Measurements from ENCODE around the gene NWD2. TPM values are rescaled to one million over a fixed set of nuclear protein-coding genes. Genes with fewer than 3 reads are reported as not detected.
"Not testable (repeated sequence)": the region's sequence is repeated elsewhere in the genome, so short reads cannot be mapped to it uniquely, and the experiment has no call there.

The NWD2 gene
- total RNA-seq, 3 donors from 2014 or later: not detected

GRCh38 chr4:37483610-37484009 lies 239.1 kb downstream of the NWD2 start:
- Mint-ChIP-seq H3K36me3 (ENCODE audit: insufficient read depth) (peaks cover 2% of the 10 kb centered on the region), H3K4me3 (no peak overlapping the region), H3K27me3 (ENCODE audit: low read depth) (peaks cover 22% of the 10 kb centered on the region), H3K9me3 (no peaks in the 10 kb centered on the region), H3K4me1 (ENCODE audit: low read depth) (no peaks in the 10 kb centered on the region)
- ATAC-seq (no peak), DNase-seq (no peak)

- Mint-ChIP-seq H3K9me3 (no peaks in the 10 kb centered on the region), H3K4me1 (ENCODE audit: low read depth) (no peaks in the 10 kb centered on the region), H3K4me3 (no peak overlapping the region), H3K27me3 (ENCODE audit: low read depth) (peaks cover 11% of the 10 kb centered on the region), H3K36me3 (ENCODE audit: insufficient read depth) (peaks cover 2% of the 10 kb centered on the region)
- ATAC-seq (no peak), DNase-seq (no peak)
Measured at GRCh38 chr4:37486166-37486565, 241.6 kb downstream of the NWD2 start.

GRCh38 chr4:37487668-37488067 lies 243.1 kb downstream of the NWD2 start:
- peaks cover 4% of the 10 kb centered on the region for H3K27me3 Mint-ChIP-seq (ENCODE audit: low read depth)
- no peaks in the 10 kb centered on the region for H3K4me1 Mint-ChIP-seq (ENCODE audit: low read depth)
- H3K4me3 Mint-ChIP-seq: no peak overlapping the region
- no peak for DNase-seq
- no peaks in the 10 kb centered on the region for H3K9me3 Mint-ChIP-seq
- H3K36me3 Mint-ChIP-seq (ENCODE audit: insufficient read depth): no peaks in the 10 kb centered on the region
- no peak for ATAC-seq

- Mint-ChIP-seq H3K36me3 (ENCODE audit: insufficient read depth) (no peaks in the 10 kb centered on the region), H3K9me3 (no peaks in the 10 kb centered on the region), H3K27me3 (ENCODE audit: low read depth) (peaks cover 4% of the 10 kb centered on the region), H3K4me1 (ENCODE audit: low read depth) (no peaks in the 10 kb centered on the region), H3K4me3 (no peak overlapping the region)
- DNase-seq (no peak), ATAC-seq (no peak)
Measured at GRCh38 chr4:37489697-37490096, 245.2 kb downstream of the NWD2 start.

GRCh38 chr4:37490391-37491347 lies 246.1 kb downstream of the NWD2 start:
- H3K4me1 Mint-ChIP-seq (ENCODE audit: low read depth): no peaks in the 10 kb centered on the region

GRCh38 chr4:37495353-37495752 lies 250.8 kb downstream of the NWD2 start:
- DNase-seq; ATAC-seq; H3K27me3 Mint-ChIP-seq (ENCODE audit: low read depth); H3K9me3 Mint-ChIP-seq; H3K4me1 Mint-ChIP-seq (ENCODE audit: low read depth); H3K4me3 Mint-ChIP-seq; H3K36me3 Mint-ChIP-seq (ENCODE audit: insufficient read depth): not testable (repeated sequence)

More at GRCh38 chr4:37490391-37491347, 246.1 kb downstream of the NWD2 start:
- H3K27me3 Mint-ChIP-seq (ENCODE audit: low read depth): peaks cover 4% of the 10 kb centered on the region
- no peaks in the 10 kb centered on the region for H3K9me3 Mint-ChIP-seq
- H3K36me3 Mint-ChIP-seq (ENCODE audit: insufficient read depth): no peaks in the 10 kb centered on the region
- ATAC-seq (no peak), DNase-seq (no peak)
- no peak overlapping the region for H3K4me3 Mint-ChIP-seq
